HL-60 (cell line): ENCODE results near the gene KY.

Experiments
- DNase-seq, 2 experiments: peaks; one replicate each; pipeline ENCODE4 v3.0.0-alpha.2; 2010 to 2020; ENCODE audit warnings: low read depth in 1 of 2, low spot score in 1 of 2
- H3K27ac ChIP-seq: fragments of 250-450 bp; sonication (Bioruptor Pico); replicated peaks from 2 replicates; pipeline ENCODE4 v1.5.1; 2020; ENCODE audit warnings: mild to moderate bottlenecking, moderate library complexity
- H3K27me3 ChIP-seq: fragments of 250-450 bp; sonication (Bioruptor Pico); 2 replicates; pipeline ENCODE4 v1.5.1; 2021; ENCODE audit warnings: mild to moderate bottlenecking, moderate library complexity; ENCODE audit not compliant: insufficient read depth, poor library complexity, severe bottlenecking
- H3K4me3 ChIP-seq: replicated peaks from 2 replicates; pipeline ENCODE4 v1.5.1; 2011; ENCODE audit warnings: mild to moderate bottlenecking, control low read depth, low read length; ENCODE audit not compliant: insufficient read depth
- CTCF ChIP-seq: IDR thresholded peaks from one replicate; pipeline ENCODE4 v1.5.1; 2011; ENCODE audit warnings: low read length, control low read depth, inconsistent platforms; ENCODE audit not compliant: insufficient read depth
- GABPA ChIP-seq: IDR thresholded peaks from 2 replicates; pipeline ENCODE4 v1.6.1; 2012; ENCODE audit warnings: low read depth
- POLR2AphosphoS5 ChIP-seq: IDR thresholded peaks from 2 replicates; pipeline ENCODE4 v1.6.1; 2012; ENCODE audit warnings: low read depth
- REST ChIP-seq: IDR thresholded peaks from 2 replicates; pipeline ENCODE4 v1.6.1; 2012; ENCODE audit warnings: low read depth; ENCODE audit not compliant: insufficient replicate concordance
- SPI1 ChIP-seq: IDR thresholded peaks from 2 replicates; pipeline ENCODE4 v1.6.1; 2012; ENCODE audit warnings: low read depth, mild to moderate bottlenecking, borderline replicate concordance

Gene KY

GRCh38 chr3:134697830-134698689 lies 47.2 kb upstream of the KY start:
- TF ChIP-seq CTCF (no peak), GABPA (no peak), SPI1 (no peak), REST (no peak), POLR2AphosphoS5 (no peak)
- H3K27me3 ChIP-seq = no peaks in the 10 kb centered on the region
- DNase-seq = no peak
- H3K4me3 ChIP-seq = no peak overlapping the region
- H3K27ac ChIP-seq = no peak overlapping the region

- Histone ChIP-seq H3K27ac (no peak overlapping the region), H3K27me3 (no peaks in the 10 kb centered on the region), H3K4me3 (no peak overlapping the region)
- no peak for DNase-seq
- TF ChIP-seq CTCF (no peak), SPI1 (no peak), GABPA (no peak), REST (no peak), POLR2AphosphoS5 (no peak)
Observed at GRCh38 chr3:134696155-134696554, 45.3 kb upstream of the KY start.

- no peaks in the 10 kb centered on the region for H3K27me3 ChIP-seq
- no peak for TF ChIP-seq POLR2AphosphoS5
- no peak for TF ChIP-seq CTCF
- no peak for TF ChIP-seq GABPA
- TF ChIP-seq REST = no peak
- TF ChIP-seq SPI1 = no peak
Observed at GRCh38 chr3:134694946-134695543, 44.2 kb upstream of the KY start.

More at GRCh38 chr3:134694946-134695543, 44.2 kb upstream of the KY start:
- no peak overlapping the region for H3K27ac ChIP-seq
- DNase-seq = no peak
- H3K4me3 ChIP-seq = no peak overlapping the region
